HG03571 (cell line): ENCODE measurements around the gene ULK2.
"Not testable (repeated sequence)": the region's sequence is repeated elsewhere in the genome, so short reads cannot be mapped to it uniquely, and the experiment has no call there.

ENCODE experiments used
- ATAC-seq: cut with Tn5 transposase; IDR thresholded peaks from one replicate; pipeline ENCODE4 v1.9.1; 2021; ENCODE audit not compliant: unreplicated experiment

The ULK2 gene

GRCh38 chr17:19768046-19768782 lies 99.5 kb downstream of the ULK2 start:
- no peak for ATAC-seq

DNA sequence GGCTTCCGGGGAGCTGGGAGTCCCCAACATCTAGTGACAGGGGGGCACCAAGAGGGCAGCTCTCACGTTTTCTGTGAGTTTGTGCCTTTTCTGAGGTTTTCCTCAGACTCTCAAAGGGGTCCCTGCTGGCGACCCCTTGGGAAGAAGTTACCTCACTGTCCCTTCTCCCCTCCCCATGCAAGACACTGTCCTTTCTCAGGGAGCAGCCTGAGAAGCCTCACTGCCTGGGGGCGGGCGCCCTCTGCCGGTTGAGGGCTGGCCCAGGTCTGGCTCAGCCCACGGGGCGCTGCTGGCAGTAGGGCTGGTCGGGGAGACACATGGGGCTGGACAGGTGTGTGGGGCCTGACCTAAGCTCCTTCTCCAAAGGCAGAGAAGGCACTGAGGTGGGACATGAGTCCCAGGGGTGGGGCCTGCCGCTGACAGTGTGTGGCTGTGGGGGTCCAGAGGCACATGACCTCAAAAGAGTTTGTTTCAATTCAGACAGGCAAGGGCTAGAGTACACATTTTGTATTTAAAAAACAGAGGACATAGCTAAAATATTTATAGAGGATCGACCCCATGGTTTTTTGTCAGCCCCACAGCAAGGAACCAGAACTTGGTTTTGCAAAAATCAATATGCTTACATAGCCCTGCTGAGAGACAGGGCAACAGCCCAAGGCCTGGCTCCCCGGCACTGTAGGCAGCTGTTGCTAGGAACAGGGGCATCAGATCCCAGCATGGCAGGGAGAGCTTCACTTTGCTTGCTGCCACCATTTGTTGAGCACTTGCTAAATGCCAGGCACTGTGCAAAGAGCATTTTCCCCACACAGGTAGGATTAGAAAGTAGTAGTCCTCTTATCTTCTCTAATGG lies 101.1 kb downstream of the ULK2 start:
- no peak for ATAC-seq

- ATAC-seq, result no peak
These were observed 101.7 kb downstream of the ULK2 start for GRCh38 chr17:19766016-19766415.

DNA sequence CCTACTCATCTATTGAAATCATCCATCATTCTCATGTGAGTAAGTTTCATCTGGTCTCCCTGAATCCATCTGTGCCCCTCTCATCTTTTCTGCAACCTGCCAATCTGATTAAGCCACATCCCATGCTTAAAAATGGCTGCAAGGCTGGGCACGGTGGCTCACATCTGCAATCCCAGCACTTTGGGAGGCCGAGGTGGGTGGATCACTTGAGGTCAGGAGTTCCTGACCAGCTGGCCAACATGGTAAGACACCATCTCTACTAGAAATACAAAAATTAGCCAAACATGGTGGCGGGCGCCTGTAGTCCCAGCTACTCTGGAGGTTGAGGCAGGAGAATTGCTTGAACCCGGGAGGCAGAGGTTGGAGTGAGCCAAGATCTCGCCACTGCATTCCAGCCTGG lies 103.7 kb downstream of the ULK2 start:
- not testable (repeated sequence) for ATAC-seq

- no peak for ATAC-seq
These were observed 104.3 kb downstream of the ULK2 start for GRCh38 chr17:19763416-19763815.

DNA sequence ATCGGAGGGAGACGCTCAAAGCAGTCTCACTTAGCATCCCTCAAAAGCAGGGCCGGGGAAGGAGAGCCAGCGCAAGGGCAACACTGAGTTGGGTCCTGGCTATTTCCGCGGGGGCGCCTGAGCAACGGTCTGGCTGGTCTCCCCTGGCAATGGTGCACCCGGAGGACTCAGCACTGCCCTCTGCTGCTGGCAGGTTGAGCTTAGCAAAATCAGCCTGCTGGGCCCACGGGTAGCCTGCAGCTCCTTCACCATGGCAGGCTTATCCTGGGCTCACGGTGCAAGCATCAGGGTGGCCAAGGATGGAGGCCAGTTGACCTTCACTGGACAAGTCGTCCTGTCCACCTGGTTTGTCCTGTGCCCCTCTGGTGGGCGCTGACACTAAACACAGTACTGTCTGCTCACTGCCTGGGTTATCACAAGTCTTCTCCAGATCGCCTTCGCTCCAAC lies 105.2 kb downstream of the ULK2 start:
- no peak for ATAC-seq

DNA sequence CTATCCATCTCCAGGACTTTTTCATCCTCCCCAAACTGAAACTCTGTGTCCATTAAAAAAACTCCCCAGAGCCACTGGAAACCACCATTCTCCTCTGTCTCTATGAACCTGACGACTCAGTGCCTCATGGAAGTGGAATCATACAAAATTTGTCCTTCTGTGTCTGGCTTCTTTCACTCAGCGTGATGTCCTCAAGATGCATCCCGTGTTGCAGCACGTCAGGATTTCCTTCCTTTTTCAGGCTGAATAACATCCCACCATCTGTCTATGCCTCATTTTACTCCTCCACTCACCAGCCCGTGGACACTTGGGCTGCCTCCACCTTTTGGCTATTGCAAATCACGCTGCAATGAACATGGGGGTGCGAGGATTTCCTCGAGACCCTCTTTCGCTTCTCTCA lies 107.0 kb downstream of the ULK2 start:
- ATAC-seq, result no peak

GRCh38 chr17:19759568-19760549 lies 107.9 kb downstream of the ULK2 start:
- no peak for ATAC-seq

- no peak for ATAC-seq
These were observed 110.1 kb downstream of the ULK2 start for GRCh38 chr17:19757536-19758180.

DNA sequence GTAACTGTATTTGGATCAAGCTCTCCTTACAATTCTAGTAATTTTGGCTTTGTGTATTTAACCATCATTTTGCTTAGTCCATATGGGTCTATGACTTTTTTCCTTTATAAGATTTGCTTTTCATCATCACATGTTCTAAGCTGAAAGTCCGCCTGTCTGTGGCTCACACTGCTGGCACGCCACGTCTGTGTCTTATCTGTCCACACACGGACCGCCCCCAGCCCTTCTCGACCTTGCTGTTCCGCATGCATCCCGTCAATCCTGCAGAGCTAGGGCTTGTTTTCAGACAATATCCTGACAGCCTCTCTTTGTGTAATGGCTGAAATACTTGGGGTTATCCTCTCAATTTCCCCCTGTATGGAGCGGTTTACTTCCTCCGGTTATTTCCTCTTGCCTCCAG lies 111.2 kb downstream of the ULK2 start:
- ATAC-seq, result no peak

DNA sequence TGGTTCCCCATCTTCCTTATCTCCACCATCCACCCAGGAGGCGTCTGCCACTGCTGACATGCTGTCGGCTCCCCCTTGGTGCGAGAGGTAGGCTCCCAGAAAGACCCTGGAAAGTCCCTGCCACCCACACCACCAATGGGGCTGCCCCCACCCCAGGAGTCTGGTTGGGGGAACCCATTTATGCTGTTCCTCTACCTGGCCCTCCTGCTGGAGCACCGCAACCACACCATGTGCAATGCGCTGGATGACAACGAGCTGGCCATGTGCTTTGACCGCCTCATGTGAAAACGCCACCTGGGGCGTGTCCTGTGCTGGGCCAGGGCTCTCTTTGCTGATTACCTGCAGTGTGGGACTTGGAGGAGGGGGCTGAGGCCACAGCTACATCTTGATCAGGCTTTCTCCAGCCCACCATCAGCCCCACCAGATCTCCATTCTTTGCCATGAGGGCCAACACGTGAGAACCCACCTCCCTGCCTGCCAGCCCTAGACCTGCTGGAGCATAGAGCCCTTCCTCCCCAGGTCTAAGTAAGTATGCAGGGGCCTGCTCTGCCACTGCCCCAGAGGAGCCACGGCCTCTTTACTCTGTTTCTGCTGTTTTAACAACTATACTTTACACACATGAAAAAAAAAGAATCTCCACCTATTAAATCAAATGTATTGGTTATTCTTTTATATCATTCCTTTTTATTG lies 111.8 kb downstream of the ULK2 start:
- ATAC-seq, result no peak

GRCh38 chr17:19755392-19755791 lies 112.3 kb downstream of the ULK2 start:
- no peak for ATAC-seq

DNA sequence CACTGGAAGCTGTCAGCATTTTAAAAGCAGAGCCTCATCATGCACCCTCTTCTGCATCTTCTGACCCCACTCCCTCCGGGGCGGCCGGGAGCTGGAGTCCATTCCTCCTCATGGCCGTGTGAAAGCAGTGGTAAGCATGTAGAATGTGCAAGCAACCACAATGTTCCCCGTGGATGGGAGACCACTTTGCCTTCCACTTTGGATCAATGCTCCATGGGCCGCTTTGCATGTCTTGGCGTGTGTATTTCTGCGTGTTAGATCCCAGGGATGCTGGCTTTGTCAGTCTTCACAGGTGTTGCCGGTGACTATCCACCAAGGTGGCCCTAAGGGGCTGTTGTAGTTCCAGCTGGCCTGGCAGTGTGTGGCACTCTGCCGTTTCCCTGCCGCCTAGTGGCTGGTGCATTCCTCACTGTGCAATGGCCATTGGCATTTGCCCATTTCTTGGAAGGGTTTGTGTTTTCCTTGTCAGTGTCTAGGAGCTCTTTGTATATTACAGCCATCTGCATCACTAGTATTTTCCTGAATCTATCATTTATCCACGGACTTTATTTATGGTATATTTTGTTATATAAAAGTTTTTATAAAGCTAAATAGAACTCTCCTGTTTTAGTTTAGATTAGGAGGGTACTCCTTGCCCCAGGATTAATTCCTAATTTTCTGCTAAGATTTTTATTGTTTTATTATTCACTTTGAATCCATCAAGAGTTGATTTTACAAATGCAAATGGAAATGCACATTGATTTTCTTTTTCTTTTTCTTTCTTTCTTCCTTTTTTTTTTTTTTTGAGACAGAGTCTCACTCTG lies 113.9 kb downstream of the ULK2 start:
- no peak for ATAC-seq

DNA sequence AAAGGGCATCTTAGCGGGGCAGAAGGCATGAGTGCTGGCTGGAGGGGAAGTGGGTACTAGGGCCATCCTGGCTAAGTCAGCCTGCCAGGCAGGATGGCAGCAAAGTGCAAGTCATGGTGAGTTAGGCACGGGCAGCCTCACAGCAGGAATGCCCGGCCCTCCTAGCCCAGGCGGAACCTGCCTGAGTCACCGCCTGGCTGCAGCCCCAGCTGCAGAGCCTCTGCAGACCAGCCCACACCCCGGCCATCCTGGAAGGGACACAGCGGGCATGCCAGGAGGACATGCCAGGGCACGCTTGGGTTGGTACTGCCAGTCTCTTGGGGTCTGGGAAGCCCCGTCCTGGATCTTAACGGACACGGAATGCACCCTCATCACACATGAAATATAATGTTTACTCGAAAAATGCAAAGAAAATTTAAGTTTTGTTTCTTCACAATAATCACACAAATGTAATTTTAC lies 114.7 kb downstream of the ULK2 start:
- ATAC-seq, result no peak

GRCh38 chr17:19752216-19753050 lies 115.3 kb downstream of the ULK2 start:
- no peak for ATAC-seq

GRCh38 chr17:19750835-19751234 lies 116.9 kb downstream of the ULK2 start:
- no peak for ATAC-seq

DNA sequence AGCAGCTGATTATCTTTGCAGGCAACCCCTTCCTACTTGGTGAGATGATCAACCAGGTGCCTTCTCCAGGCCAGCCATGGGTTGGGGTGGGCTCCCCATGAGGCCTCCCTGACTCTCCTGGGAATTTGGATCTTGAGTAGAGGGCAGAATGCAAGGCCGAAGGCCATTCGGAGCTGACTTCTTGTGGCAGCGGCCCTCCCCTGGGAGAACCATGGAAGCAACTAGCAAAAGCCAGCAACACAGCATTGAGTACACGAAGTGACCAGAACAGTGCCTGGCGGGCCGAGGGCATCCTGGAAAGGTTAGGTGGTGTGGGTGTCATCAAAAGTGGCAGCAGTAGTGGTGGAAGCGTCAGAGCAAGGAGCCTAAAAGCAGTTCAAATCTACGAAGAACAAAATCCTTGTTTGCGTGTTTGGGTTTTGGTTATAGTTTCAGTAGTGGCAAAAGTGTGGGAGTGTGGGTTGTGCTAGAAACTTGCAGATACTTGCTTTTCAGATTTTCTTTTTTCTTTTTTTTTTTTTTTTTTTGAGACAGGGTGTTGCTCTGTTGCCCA lies 117.6 kb downstream of the ULK2 start:
- ATAC-seq, result no peak

DNA sequence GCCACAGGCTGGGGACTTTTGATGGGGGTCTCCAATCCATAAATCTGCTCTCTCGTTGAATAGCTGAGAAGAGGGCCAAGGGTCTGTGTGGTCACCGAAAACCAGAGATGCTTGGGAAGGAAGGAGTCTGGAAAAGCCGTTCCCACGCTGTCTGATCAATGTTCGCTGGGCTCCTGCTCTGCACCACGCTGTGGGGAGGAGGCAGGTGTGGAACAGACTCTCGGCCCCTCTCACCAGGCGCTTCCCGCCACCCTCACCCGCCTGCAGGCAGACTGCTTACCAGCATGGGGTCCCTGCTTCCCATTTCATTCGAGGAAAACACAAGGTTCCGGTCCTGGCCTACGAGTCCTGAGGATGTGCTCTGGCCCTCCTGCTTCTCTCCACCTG lies 118.9 kb downstream of the ULK2 start:
- no peak for ATAC-seq
